DMS 273 (cell line): ENCODE measurements around the gene HRK.
A peak's percentile ranks its signal among the peaks of the same experiment; 100 is the strongest.

Experiments used
- DNase-seq: peaks from one replicate; lab custom pipeline; 2025; ENCODE audit not compliant: unreplicated experiment; lab: John Stamatoyannopoulos, UW

HRK gene

GRCh38 chr12:116898669-116899068 lies 17.4 kb upstream of the HRK start:
- no peak for DNase-seq

- DNase-seq: no peak
These were observed 16.2 kb upstream of the HRK start for GRCh38 chr12:116897476-116897875.

- no peak for DNase-seq
These were observed 15.2 kb upstream of the HRK start for GRCh38 chr12:116896411-116896924.

- DNase-seq: no peak
These were observed 13.7 kb upstream of the HRK start for GRCh38 chr12:116894913-116895312.

GRCh38 chr12:116892349-116893140 lies 11.3 kb upstream of the HRK start:
- DNase-seq: peak; percentile 70

- DNase-seq: no peak
These were observed 9.8 kb upstream of the HRK start for GRCh38 chr12:116891019-116891418.

GRCh38 chr12:116890330-116890729 lies 9.1 kb upstream of the HRK start:
- DNase-seq: no peak

GRCh38 chr12:116887897-116888296 lies 6.7 kb upstream of the HRK start:
- no peak for DNase-seq

GRCh38 chr12:116887244-116887643 lies 6.0 kb upstream of the HRK start:
- peak; percentile 73 for DNase-seq

GRCh38 chr12:116885491-116885890 lies 4.2 kb upstream of the HRK start:
- DNase-seq: no peak

GRCh38 chr12:116884871-116885270 lies 3.6 kb upstream of the HRK start:
- DNase-seq: no peak

- DNase-seq: peak; percentile 78
These were observed 1.5 kb upstream of the HRK start for GRCh38 chr12:116882742-116883141.

- peak; percentile 30 for DNase-seq
These were observed 751 bp upstream of the HRK start for GRCh38 chr12:116881877-116882507.

GRCh38 chr12:116880817-116881324 lies 370 bp downstream of the HRK start:
- peak; percentile 87 for DNase-seq

GRCh38 chr12:116880213-116880816 lies 926 bp downstream of the HRK start:
- peak; percentile 35 for DNase-seq

- DNase-seq: peak; percentile 50
These were observed 1.6 kb downstream of the HRK start for GRCh38 chr12:116879509-116880212.

GRCh38 chr12:116878567-116879508 lies 2.4 kb downstream of the HRK start:
- DNase-seq: peak; percentile 54

- DNase-seq: peak; percentile 94
These were observed 4.9 kb downstream of the HRK start for GRCh38 chr12:116876151-116876869.

GRCh38 chr12:116874324-116874995 lies 6.8 kb downstream of the HRK start:
- no peak for DNase-seq
